HG02763 (cell line): ENCODE data around the gene CCDC187.

ENCODE experiments used
- ATAC-seq: cut with Tn5 transposase; IDR thresholded peaks from one replicate; pipeline ENCODE4 v1.9.1; 2021; ENCODE audit warnings: mild to moderate bottlenecking, moderate library complexity; ENCODE audit not compliant: unreplicated experiment

The CCDC187 gene

GRCh38 chr9:136299541-136299940, 4.4 kb downstream of the CCDC187 start:
- no peak for ATAC-seq

GRCh38 chr9:136299116-136299515, 4.8 kb downstream of the CCDC187 start:
- ATAC-seq: no peak

- ATAC-seq: no peak
These were observed 5.8 kb downstream of the CCDC187 start for GRCh38 chr9:136297766-136298735.

DNA sequence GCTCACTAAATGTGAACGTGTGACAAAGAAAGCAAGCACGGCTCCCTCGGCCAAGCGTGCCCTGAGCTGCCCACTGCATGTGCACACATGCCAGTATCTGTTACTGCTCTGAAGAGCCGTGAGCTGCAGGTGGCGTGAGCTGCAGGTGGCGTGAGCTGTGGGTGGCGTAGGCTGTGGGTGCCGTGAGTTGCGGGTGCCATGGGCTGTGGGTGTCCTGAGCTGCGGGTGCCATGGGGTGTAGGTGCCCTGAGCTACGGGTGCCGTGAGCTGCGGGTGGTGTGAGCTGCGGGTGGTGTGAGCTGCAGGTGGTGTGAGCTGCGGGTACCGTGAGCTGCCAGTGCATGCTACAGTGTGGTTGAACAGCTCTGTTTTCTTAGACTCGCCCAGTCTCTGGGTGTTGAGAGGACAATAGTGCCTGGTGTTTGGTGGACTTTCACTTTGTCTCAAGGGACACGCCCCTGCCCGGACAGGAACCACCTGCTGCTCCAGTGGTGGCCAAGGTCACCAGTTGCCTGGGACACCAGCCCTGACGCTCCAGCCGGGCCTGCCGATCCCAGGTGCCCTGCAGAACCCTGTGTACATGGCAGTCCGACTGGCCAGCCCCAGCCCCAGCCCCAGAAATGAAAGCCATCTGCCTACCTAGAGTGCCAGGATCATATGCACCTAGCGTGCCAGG, 6.7 kb downstream of the CCDC187 start:
- no peak for ATAC-seq

DNA sequence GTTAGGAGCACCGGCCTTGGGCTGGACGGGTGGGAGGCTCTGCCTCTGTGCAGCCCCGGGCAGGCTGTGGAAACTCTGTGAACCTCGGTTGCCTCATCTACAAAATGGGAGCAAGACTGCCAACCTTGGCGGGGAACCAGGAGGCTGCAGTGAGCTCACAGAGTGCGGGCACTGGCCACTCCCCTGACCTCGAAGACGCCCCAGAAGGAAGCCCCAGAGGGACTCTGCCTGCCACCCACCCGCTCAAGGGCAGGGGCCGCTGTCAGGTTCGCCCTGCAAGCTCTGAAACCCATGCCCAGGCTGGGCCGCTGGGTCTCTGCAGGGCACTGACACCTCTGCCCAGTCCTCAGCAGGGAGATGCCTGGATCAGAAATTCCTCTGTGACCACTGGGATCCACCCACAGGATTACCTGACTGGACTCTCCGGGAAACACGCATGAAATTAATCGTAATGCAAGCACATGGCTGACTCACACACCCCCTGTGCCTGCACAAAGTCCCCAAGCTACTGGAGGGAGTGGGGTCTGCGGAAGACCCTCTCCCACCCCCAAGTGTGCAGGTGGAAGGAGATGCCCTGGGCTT, 7.4 kb downstream of the CCDC187 start:
- no peak for ATAC-seq

- no peak for ATAC-seq
These were observed 8.1 kb downstream of the CCDC187 start for GRCh38 chr9:136295542-136296433.

DNA sequence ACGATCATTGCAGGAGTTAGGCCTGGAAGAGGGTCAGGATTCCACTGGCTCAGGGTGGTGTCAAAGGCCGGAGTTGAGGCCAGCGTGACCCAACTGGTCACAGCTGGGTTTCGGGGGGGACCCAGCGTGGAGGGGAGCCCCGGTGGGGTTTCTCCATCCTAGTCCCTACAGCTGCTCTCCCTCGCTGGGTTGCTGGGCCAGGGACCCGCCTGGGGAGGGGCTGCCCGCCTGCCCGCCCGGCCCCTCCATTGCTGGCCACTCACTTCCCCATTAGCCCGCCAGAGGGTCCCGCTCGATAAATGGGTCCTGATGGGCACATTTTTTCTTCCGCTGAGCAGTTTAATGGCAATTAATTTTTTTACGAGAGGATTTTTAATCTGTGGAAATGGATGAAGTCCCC, 8.8 kb downstream of the CCDC187 start:
- no peak for ATAC-seq

DNA sequence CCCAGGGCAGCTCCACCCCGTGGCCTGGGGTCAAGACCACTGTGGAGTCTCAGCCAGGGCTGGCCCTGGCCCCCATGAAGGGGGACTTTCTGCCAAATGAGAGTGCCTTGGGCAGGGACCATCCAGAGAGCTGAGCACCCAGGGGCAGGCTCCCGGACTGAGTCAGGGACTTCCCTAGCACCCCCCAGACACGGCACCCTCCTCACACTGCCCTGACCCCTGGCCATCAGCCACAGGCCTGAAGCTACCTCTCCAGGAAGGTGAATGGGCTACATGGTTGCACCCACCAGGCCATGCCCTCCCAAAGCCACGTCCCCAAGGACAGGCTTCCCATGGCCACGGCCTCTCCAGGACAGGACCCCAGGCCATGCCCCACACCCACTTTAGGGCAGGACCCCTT, 9.5 kb downstream of the CCDC187 start:
- no peak for ATAC-seq

GRCh38 chr9:136293476-136294077, 10.3 kb downstream of the CCDC187 start:
- no peak for ATAC-seq

- ATAC-seq: no peak
These were observed 11.1 kb downstream of the CCDC187 start for GRCh38 chr9:136292591-136293448.

DNA sequence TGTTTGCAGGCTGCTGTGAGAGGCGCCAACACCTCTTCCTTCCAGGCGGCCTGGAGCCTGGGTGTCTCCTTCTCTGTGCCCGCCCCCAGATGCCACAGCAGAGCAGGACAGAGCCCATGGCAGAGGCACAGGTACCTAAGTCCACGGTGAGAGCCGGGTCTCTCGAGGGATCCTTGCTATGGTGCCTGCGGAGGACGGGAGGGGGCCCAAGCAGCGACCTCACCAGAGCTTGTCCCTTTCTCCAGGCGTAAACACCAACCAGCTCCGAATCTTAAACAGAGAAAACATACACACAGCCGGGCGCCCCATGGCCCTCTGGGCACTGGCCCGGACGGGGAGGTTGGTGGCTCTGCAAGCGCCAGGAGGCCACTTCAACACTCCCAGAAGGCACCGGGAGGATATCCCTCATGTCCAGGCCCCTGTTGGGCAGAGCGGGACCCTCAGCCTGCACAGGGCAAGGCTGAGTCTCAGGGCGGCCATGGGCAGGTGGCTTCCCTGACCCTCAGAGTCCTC, 11.8 kb downstream of the CCDC187 start:
- ATAC-seq: no peak

DNA sequence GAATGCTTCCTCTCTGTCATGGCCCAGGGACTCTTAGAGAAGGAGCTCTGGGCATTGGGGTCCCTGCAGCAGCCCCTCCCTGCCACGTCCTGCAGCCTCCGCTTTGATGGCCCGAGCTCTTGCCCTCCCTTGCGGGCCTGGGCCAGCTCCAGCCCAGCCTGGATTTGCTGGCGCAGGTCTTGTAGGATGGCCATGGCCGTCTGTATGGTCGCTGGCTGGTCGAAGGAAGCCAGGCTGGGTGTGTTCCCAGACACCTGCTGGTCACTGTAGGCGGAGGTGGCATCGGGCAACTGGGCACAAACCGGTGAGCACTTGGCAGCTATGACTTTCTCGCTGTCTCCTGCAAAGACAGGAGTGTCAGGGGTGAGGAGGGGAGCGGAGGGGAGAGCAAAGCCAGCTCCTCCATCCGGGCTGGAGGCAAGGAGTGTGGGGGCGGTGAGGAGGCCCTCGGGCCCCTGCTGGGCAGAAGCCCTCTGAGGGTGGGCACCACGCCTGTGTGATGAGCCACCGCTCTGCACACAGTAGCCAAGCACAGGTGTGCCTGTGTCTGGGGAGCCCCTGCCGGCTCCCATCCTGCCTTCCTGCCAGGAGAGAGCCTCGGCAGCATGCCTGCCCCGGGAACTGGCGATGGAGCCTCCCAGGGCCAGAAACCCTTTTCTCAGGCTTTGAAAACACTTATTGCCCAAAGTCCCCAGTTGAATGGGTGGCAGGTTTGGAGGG, 12.4 kb downstream of the CCDC187 start:
- no peak for ATAC-seq

- no peak for ATAC-seq
These were observed 13.3 kb downstream of the CCDC187 start for GRCh38 chr9:136290508-136291000.

DNA sequence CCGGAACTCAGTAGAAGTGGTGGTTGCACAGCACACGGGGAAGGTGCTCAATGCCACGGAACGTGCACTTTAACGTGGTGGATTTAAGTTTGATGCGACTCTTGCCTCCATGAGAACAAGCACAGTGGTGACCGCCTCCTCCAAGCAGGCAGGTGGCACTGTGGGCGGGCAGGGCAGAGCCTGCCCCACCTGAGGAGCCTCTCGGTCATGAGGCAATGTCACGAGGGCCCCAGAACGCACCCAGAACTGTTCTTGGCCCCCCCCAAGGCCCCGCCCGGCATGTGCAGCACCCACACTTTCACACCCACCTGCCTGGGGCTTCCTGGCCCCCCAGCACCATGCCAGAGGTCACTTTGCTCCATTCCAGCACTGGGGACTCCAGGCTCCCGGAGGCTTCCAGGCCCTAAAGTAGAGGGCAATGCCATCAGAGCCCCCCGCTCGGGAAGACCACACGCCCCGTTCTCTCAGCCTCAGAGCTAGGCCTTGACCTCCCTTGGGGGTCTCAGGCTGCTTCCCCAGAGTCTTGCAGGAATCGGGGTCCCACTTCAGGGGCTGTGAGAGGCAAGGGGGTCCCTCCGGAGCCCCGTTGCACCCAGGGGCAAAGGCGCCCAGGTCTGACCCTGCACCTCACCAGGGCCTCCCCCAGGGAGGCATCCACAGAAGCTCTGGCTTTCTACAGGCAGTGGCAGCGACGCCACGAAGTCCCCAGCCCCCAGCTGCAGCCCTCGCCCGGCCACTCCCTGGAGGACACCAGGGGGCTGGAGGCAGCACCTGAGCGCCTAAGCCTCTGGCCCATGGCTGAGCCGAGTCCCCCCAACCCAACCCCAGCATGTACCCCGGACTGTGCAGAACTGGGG, 14.0 kb downstream of the CCDC187 start:
- ATAC-seq: no peak

DNA sequence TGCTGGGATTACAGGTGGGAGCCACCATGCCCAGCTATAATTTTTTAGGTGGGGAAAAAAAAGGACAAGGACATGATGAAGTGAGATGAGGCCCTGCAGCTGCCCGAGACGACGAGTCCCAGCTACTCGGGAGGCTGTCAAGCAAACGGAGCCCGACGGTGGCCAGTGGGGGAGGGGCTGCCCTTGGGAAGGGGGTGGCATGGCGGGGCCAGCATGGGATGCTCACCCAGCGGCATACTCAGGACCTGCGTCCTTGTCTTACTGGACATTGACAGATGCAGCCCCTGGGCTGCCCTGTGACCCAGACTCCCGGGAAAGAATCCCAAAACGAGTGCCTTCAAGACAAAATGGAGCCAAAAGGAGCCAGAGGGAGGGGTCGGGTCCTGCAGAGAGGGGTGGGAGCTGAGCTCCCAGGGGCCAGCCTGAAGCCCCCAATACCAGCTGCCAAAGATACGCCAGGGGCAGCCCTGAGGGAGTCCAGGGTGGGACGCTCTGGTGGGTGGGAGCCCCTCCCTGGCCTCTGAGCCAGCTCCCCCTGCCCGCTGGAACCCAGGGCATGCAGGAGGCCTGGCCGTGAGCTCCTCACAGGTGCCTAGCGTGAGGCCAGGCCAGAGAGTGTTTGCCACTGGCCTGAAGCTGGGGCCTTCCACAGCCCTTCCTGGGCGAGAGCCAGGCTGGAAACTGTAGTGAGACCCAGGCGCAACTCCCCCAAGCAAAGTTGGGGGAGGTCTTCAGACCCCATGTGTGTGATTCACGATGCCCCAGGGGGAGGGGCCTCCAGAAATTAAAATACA, 15.7 kb downstream of the CCDC187 start:
- no peak for ATAC-seq

DNA sequence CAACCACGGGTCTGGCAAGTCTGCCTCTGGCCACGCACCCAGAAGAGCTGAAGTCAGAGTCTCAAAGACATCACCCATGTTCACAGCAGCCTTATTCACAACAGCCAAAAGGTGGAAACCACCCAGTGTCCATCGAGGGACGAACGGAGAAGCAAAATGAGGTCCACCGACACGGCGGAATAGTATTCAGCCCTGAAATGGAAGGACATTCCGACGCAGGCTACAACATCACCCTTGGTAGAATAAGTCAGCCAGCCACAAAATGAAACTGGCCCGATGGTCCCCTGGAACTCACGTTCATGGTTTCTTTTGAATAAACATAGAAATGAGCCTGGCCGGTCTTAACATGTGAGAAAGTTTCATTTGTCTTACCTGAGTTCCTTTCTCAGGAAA, 16.9 kb downstream of the CCDC187 start:
- ATAC-seq: no peak
